ENCODE data around the gene MCCD1. TPM values are rescaled to one million over a fixed set of nuclear protein-coding genes. Genes with fewer than 3 reads are reported as not detected.
A peak's percentile ranks its signal among the peaks of the same experiment; 100 is the strongest.

Gene MCCD1
- total RNA-seq, 1 experiment from 2014 or later, result not detected

DNA sequence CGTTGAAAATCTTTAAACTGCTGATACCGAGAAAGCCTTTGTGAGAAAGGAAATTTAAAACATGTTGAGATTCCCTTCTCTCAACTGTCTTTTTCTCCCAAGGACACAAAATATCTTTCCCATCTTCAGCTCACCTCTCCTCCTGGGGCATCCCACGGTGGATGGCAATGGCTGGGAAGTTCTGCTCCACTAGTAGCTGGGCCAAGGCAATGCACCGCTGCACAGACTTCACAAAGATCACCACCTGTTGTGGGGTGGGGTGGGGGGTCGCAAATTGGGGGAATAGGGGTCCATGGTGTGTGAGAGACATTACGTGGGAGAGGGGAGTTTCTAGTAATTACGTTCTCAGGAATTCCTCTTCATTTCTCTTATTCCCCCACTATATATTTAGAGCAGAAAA, 2.4 kb downstream of the MCCD1 start:
- Histone ChIP-seq H3K27ac (ENCODE audit: insufficient read length, low read depth, low read length) (no peak overlapping the region), H3K56ac (ENCODE audit: insufficient read length, low read depth, low read length) (no peak overlapping the region), H3K4me2 (ENCODE audit: insufficient read depth, insufficient read length, low read length) (no peak overlapping the region), H3K9ac (ENCODE audit: extremely low read depth, insufficient read length, low read length) (no peak overlapping the region), H4K8ac (replicated peaks; ENCODE audit: insufficient read length, low read depth, low read length) (no peak overlapping the region), H2AFZ (ENCODE audit: low read length) (no peak overlapping the region), H2BK12ac (ENCODE audit: insufficient read length, low read depth, low read length) (no peak overlapping the region), H3K23me2 (ENCODE audit: insufficient read length, low read depth, low read length, poor library complexity, severe bottlenecking) (no peaks in the 10 kb centered on the region), H2BK20ac (ENCODE audit: low read depth, low read length, poor library complexity, severe bottlenecking) (no peak overlapping the region), H2AK5ac (ENCODE audit: insufficient read length, low read length) (no peak overlapping the region), H4K91ac (ENCODE audit: insufficient read length, low read depth, low read length) (no peak overlapping the region), H3K4ac (ENCODE audit: low read depth, low read length) (no peak overlapping the region), H3K27me3 (ENCODE audit: insufficient read depth, low read length) (no peaks in the 10 kb centered on the region), H4K20me1 (ENCODE audit: control insufficient read depth, insufficient read depth, insufficient read length) (peaks cover 4% of the 10 kb centered on the region), H3K9me3 (ENCODE audit: control insufficient read depth, low read depth, low read length) (no peaks in the 10 kb centered on the region), H2BK5ac (ENCODE audit: insufficient read length, low read length) (no peak overlapping the region), H2BK120ac (ENCODE audit: low read depth, low read length, poor library complexity, severe bottlenecking) (no peak overlapping the region), H3T11ph (ENCODE audit: low read length) (no peak overlapping the region), H2BK15ac (ENCODE audit: low read depth, low read length) (no peak overlapping the region), H3K79me1 (ENCODE audit: insufficient read depth, low read depth, low read length, poor library complexity, severe bottlenecking) (peaks cover 11% of the 10 kb centered on the region), H3K14ac (ENCODE audit: insufficient read depth, low read length) (no peak overlapping the region), H3K23ac (ENCODE audit: insufficient read length, low read depth, low read length) (no peak overlapping the region), H3K4me1 (ENCODE audit: insufficient read depth, low read length) (no peaks in the 10 kb centered on the region; the same call in 1 of the 2 replicates), H4K5ac (ENCODE audit: insufficient read length, low read depth, low read length) (no peak overlapping the region), H3K79me2 (ENCODE audit: insufficient read depth, low read length) (no peaks in the 10 kb centered on the region; the same call in 1 of the 2 replicates), H3K18ac (ENCODE audit: insufficient read length, low read depth, low read length) (no peak overlapping the region)
- no CpG with 5 or more reads among the region's 7 CpGs for WGBS (ENCODE audit: extremely low coverage, insufficient read length, low lambda C conversion rate)
- H3K9me3 Mint-ChIP-seq, result no peaks in the 10 kb centered on the region; a peak in 1 of 5 replicates
- H3K4me1 Mint-ChIP-seq, result peaks cover 23 to 33% of the 10 kb centered on the region in 2 experiments
- no peak for DNase-seq
- no peak overlapping the region for H3K4me3 Mint-ChIP-seq
- H3K27ac Mint-ChIP-seq, result peak overlapping the region in 1 of 3 experiments; percentile 28; a peak in 2 of 7 replicates
- H3K27me3 Mint-ChIP-seq (ENCODE audit: low read depth), result no peaks in the 10 kb centered on the region
- H3K36me3 Mint-ChIP-seq (ENCODE audit: insufficient read depth in 1 of 3, low read depth in 3 of 3), result peaks cover 59 to 69% (median 64%) of the 10 kb centered on the region in 3 experiments
- TF ChIP-seq, protein P1, sequence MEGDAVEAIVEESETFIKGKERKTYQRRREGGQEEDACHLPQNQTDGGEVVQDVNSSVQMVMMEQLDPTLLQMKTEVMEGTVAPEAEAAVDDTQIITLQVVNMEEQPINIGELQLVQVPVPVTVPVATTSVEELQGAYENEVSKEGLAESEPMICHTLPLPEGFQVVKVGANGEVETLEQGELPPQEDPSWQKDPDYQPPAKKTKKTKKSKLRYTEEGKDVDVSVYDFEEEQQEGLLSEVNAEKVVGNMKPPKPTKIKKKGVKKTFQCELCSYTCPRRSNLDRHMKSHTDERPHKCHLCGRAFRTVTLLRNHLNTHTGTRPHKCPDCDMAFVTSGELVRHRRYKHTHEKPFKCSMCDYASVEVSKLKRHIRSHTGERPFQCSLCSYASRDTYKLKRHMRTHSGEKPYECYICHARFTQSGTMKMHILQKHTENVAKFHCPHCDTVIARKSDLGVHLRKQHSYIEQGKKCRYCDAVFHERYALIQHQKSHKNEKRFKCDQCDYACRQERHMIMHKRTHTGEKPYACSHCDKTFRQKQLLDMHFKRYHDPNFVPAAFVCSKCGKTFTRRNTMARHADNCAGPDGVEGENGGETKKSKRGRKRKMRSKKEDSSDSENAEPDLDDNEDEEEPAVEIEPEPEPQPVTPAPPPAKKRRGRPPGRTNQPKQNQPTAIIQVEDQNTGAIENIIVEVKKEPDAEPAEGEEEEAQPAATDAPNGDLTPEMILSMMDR (conservative IDR thresholded peaks at IDR 0.05), result no peak

All from H9 (cell line).